GM19438 (cell line): ENCODE results near the gene PIGV.

ENCODE experiments used
- ATAC-seq: cut with Tn5 transposase; IDR thresholded peaks from one replicate; pipeline ENCODE4 v1.9.1; 2021; ENCODE audit warnings: low read depth; ENCODE audit not compliant: unreplicated experiment

Gene PIGV

DNA sequence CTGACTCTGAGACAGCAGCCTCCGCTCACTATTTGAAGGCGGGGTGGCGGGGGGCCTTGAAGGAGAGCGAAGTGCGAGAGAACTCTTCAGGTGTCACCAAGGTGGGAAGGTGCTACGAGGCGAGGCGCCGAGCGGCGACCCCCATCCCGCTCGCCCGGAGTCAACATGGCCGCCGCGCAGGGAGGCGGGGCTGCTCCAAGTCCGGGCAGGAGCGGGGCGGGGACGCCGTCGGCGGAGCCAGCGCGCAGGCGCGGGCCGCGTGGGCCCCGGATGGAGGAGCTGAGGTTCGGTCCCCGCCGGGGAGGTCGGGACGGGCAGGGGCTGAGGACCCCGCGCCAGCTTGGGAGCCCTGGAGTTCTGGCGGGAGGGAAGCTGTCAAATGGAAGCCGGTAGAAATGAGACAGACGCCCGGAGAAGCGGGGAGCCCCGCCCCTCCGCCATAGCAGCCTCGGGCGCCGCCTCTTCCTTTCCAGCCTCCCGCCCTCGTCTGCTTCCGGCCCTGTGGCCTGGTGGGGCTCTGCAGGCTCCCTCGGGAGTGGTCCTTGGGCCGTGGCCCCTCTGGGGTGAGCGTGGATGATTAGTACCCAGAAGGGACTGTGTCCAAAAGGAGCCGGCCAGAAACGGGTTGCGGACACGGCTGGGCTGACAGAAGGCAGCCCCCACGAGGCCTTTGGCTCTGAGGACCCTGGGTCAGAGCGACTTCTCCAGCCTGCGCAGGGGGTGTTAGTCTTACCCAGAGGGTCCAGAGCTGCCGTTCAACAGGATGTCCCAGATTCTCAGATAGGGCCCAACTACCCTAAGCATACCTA lies at the start of gene PIGV:
TSS of gene PIGV (plus strand) at position 245 of the 809 bp plus-strand sequence. CDS start 2,866 bp downstream, outside the sequence.
- ATAC-seq: peak; percentile 57

DNA sequence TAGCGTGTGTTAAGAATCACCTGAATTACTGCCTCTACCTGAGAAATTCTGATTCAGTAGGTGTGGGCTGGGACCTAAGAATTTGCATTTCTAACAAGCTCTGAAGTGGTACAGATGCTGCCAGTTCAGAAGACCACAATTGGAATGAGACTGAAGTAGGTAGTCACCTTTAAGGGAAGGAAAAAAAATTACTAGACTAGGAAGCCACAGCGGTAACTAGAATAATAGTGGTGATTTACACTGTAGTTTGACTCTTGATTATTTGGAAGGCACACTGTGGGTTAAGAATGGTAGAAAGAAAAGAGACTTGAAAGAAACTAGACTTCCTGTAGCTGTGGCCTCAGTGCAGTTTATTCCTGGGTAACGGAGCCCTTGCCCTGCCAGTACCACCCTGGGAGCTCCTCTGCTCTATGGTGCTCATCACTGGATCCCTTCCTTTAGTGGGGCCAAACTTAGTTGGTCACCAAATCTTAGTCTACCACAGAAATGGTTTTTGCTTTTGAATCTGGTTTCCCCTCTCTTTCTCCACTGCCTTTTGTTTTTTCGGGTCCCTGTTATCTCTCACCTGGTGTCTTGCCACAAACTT lies 48.3 kb upstream of the PIGV start:
- no peak for ATAC-seq

DNA sequence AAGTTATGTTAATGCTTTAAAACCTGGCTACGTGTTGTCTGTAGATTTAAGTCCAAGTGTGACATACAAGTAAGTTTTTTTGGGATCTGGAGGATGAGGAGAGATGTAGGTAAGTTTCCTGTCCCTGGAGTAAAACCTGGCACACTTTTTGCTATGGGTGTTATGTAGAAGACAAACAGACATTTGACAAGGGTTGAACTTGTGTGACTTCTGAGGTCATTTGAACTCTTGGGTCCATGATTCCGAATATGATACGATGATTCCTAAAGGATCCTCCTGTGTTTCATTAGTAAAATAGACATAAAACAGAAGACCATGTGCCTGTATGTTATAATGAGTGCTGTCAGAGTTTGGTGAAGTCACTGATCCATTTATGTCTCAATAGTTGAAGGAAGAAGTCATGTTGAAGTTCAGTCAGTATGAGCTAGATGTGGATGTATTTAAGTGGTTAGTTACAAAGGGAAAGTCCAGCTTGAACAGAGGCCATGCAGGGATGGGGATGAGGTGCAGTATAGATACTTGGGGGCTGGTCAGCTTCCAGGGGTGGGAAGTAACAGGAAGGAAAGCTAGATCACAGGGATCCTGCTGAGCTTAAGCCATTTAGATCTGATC lies 47.6 kb upstream of the PIGV start:
- no peak for ATAC-seq

GRCh38 chr1:26740952-26741351 lies 46.8 kb upstream of the PIGV start:
- ATAC-seq: no peak

DNA sequence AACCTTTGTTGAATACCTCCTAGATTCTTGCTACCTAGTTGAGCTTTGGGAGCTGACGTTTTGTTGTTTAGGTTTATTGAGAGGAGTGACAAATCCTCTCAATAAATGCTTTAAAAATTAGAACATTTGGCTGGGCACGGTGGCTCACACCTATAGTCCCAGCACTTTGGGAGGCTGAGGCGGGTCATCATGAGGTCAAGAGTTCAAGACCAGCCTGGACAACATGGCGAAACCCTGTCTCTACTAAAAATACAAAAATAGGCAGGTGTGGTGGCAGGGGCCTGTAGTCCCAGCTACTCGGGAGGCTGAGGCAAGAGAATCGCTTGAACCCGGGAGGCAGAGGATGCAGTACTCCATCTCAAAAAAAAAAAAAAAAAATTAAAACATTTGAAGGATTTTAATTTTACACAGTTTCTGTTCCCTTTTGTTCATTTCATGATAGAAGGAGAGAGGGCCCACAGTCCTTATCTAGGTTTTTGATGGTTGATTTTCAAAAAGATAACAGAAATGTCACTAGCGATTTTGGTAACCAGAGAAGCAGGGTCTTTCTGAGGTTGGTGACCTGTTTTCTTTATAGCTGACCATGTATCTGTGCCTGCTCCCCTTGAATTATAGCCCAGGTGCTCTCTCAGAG lies 44.2 kb upstream of the PIGV start:
- ATAC-seq: no peak

DNA sequence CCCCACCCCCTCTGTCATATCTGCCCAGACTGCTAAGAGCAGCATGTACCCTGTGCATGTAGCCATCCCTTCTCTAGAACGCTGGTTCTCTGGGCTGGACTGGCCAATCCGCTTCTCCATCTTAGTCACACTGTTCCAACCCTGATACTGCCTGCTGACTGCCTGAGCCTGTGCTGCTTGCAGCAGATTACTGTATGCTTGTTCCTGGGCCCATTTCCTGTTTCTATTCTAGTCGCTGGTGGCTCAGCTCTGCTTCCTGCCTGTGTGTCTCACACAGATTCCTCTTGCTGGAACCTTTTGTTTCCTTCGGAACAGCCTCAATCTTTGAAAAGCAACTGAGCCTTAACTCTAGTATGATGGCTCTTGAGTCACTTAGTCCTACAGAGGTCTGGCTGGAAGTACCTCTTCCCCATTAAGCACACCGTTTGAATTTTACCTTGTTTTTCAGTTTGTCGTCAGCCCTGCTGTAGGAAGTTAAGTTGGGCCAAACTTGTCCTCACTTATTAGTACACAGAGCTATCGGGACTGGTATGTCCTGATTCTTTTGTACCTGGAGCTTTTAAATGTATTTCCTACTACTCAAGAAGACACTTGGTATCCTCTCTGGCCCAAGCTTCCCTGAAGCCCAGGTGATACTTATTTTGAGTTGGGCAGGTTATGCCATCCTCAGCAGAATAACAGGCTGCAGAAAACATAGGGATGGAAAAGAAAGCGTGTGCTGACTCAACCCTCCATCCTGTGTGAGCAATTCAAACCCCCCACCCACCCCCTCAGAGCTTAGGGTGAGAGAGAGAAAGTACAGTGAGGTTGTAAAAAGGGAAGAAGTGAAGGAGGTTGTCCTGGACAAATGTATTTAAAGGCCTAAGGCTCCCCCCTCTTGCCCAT lies 43.4 kb upstream of the PIGV start:
- peak; percentile 96 for ATAC-seq

- ATAC-seq: no peak
Measured at GRCh38 chr1:26745191-26745590, 42.6 kb upstream of the PIGV start.

- ATAC-seq: no peak
Measured at GRCh38 chr1:26747048-26747447, 40.7 kb upstream of the PIGV start.

DNA sequence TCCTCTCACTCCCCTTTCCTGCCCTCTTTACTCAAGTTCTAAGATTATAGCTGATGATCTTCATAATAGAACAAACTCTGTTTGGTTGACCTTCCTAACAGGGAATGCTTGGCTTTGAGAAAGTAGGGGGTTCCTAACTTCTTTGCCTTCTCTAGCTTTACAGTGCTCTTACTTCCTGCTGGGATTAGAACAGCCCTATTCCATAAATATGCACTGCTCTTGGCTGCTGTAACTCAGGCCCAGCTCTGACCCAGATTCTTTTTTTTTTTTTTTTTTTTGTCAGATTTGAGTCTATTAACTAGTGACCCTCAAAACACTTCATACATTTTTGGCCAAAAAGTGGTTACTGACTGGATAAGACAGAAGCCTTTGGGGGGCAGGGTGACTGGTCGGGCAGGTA lies 39.4 kb upstream of the PIGV start:
- ATAC-seq: no peak

DNA sequence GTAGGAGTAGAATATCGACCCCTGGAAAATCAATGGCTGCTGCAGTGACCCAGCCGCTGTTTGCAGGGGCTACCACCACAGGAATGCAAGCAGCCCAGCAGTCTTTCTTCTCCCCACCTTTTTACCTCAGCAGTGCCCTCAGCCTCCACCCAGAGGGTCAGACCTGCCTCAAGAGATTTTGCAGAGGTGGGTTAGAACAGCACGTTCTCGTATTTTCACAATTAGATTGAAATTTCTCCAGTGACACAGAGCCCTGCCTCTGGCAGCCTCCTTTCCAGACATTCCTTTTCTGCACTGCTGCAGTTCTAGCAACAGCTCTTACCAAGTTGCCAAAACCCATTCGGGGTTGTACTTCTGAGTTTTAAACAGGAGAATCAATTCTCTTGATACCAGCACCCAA lies 38.3 kb upstream of the PIGV start:
- no peak for ATAC-seq

- ATAC-seq: no peak
Measured at GRCh38 chr1:26750428-26750827, 37.3 kb upstream of the PIGV start.

- ATAC-seq: no peak
Measured at GRCh38 chr1:26752519-26752918, 35.2 kb upstream of the PIGV start.

- no peak for ATAC-seq
Measured at GRCh38 chr1:26754086-26754874, 33.5 kb upstream of the PIGV start.

DNA sequence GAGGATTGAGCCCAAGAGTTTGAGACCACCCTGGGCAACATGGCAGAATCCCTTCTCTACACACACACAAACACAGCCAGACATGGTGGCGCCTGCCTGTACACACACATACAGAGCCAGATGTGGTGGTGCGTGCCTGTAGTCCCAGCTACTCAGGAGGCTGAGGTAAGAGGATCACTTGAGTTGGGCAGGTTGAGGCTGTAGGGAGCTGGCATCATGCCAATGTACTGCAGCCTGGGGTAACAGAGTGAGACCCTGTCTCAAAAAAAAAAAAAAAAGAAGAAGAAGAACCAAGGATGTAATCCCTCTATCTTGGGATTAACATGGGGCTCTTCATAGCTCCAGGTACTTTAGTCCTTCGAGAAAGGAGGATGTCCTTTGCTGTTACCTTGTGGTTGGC lies 29.4 kb upstream of the PIGV start:
- no peak for ATAC-seq

GRCh38 chr1:26759531-26759930 lies 28.2 kb upstream of the PIGV start:
- no peak for ATAC-seq

DNA sequence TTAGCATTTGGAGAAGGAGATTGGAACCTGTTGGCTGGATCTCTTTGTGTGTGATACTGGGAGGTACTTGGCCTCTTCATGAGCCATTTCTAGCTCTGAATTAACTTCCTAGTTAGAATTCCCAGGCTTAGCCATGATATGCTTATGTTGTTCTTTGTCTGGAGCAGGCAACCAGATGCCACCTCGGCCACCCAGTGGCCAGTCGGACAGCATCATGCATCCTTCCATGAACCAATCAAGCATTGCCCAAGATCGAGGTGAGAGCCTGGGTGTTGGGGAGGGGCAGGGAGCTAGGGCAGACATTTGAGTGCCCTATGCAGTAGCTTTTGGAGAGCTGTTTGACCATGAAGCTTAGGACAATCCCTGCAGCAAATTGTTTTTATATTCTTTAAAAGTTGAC lies 26.5 kb upstream of the PIGV start:
- ATAC-seq: no peak

- ATAC-seq: no peak
Measured at GRCh38 chr1:26767714-26768113, 20.0 kb upstream of the PIGV start.

GRCh38 chr1:26768755-26769154 lies 19.0 kb upstream of the PIGV start:
- ATAC-seq: no peak

- ATAC-seq: no peak
Measured at GRCh38 chr1:26771285-26771642, 16.5 kb upstream of the PIGV start.
